Measurements from ENCODE around the gene MXRA8.
"Not testable (repeated sequence)": the region's sequence is repeated elsewhere in the genome, so short reads cannot be mapped to it uniquely, and the experiment has no call there.

Gene MXRA8

GRCh38 chr1:1391225-1391624 is 32.9 kb upstream of the MXRA8 start:
- H3K27ac ChIP-seq (ENCODE audit: insufficient read depth, low read length, poor library complexity, severe bottlenecking) = no peak overlapping the region
- H3K36me3 ChIP-seq (ENCODE audit: control insufficient read depth, insufficient read depth, low read length) = peaks cover 89% of the 10 kb centered on the region
- H3K4me1 ChIP-seq (ENCODE audit: control insufficient read depth, insufficient read depth, low read length, poor library complexity, severe bottlenecking) = no peaks in the 10 kb centered on the region
- no peaks in the 10 kb centered on the region for H3K27me3 ChIP-seq (replicated peaks; ENCODE audit: control insufficient read depth, insufficient read depth, low read length, poor library complexity, severe bottlenecking)
- no peaks in the 10 kb centered on the region for H3K9me3 ChIP-seq (ENCODE audit: control insufficient read depth, low read length)
- H3K4me3 ChIP-seq (ENCODE audit: insufficient read depth, low read depth, low read length, poor library complexity, severe bottlenecking) = no peak overlapping the region
- no peak for DNase-seq

- H3K4me3 ChIP-seq (ENCODE audit: insufficient read depth, low read depth, low read length, poor library complexity, severe bottlenecking) = no peak overlapping the region
These were observed 32.3 kb upstream of the MXRA8 start for GRCh38 chr1:1390675-1391074.

DNA sequence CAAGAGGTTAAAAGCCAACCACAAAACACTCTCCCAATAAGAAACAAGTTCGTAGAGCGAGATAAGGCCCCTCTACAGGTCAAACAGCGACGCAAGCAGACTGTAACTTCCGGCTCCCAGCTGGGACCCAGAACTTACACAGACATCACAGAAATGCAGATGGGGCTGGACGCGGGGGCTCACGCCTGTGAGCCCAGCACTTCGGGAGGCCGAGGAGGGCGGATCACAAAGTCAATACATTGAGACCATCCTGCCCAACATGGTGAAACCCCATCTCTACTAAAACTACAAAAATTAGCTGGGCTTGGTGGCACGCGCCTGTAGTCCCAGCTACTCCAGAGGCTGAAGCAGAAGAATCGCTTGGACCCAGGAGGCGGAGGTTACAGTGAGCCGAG is 29.7 kb upstream of the MXRA8 start:
- Histone ChIP-seq H3K27ac (ENCODE audit: insufficient read depth, low read length, poor library complexity, severe bottlenecking) (no peak overlapping the region), H3K4me1 (ENCODE audit: control insufficient read depth, insufficient read depth, low read length, poor library complexity, severe bottlenecking) (no peaks in the 10 kb centered on the region), H3K27me3 (replicated peaks; ENCODE audit: control insufficient read depth, insufficient read depth, low read length, poor library complexity, severe bottlenecking) (no peaks in the 10 kb centered on the region), H3K36me3 (ENCODE audit: control insufficient read depth, insufficient read depth, low read length) (peaks cover 74% of the 10 kb centered on the region), H3K9me3 (ENCODE audit: control insufficient read depth, low read length) (no peaks in the 10 kb centered on the region), H3K4me3 (ENCODE audit: insufficient read depth, low read depth, low read length, poor library complexity, severe bottlenecking) (no peak overlapping the region)
- no peak for DNase-seq

More at GRCh38 chr1:1390675-1391074, 32.3 kb upstream of the MXRA8 start:
- H3K27ac ChIP-seq (ENCODE audit: insufficient read depth, low read length, poor library complexity, severe bottlenecking) = no peak overlapping the region
- H3K27me3 ChIP-seq (replicated peaks; ENCODE audit: control insufficient read depth, insufficient read depth, low read length, poor library complexity, severe bottlenecking) = no peaks in the 10 kb centered on the region
- peaks cover 94% of the 10 kb centered on the region for H3K36me3 ChIP-seq (ENCODE audit: control insufficient read depth, insufficient read depth, low read length)
- DNase-seq = no peak
- H3K9me3 ChIP-seq (ENCODE audit: control insufficient read depth, low read length) = no peaks in the 10 kb centered on the region
- H3K4me1 ChIP-seq (ENCODE audit: control insufficient read depth, insufficient read depth, low read length, poor library complexity, severe bottlenecking) = no peaks in the 10 kb centered on the region

DNA sequence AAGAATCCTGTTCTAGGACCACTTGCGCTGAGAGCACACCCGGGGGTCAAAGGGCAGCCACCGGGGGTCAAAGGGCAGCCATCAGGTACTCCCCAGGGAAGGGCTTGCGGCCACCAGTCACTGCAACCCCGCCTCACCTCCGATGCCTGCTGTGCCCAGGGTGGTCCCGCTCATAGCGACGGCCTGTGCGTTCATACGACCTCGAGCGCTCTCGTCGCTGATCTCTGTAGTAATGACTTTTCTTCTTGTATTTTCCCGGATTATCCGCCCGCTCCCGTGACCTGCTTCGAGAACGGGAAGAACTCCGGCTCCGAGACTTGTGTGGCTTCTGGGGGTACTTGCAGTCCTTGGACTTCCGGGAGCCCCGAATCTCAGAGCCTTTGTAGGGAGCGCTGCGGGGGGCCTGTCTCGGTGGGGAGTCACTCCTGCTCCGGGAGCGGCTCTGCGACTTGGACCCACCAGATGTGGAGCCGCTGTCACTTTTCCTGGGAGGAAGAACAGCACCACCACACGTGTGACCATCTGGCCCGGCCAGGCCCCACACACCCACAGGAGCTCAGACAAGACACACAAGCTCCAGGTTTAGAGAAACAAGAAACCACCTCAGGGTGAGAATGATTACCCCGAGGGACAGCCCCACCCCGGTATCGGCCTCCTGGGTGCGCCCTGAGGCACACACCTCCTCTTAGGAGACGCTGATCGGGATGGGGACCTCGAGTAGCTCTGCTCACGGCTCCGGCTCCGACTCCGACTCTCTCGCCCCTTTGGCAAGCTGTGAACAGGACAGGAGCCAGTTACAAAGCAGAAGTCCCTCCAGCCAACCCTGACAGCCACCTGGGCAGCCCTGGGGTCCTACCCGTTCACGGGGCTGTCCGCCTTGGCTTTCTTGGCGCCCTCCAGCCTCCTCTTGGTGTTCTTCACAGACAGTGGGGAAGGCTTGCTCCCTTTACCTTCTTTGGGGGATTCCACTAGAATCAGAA is 29.0 kb upstream of the MXRA8 start:
- Histone ChIP-seq H3K36me3 (ENCODE audit: control insufficient read depth, insufficient read depth, low read length) (peaks cover 67% of the 10 kb centered on the region), H3K4me1 (ENCODE audit: control insufficient read depth, insufficient read depth, low read length, poor library complexity, severe bottlenecking) (no peaks in the 10 kb centered on the region), H3K4me3 (ENCODE audit: insufficient read depth, low read depth, low read length, poor library complexity, severe bottlenecking) (no peak overlapping the region), H3K27me3 (replicated peaks; ENCODE audit: control insufficient read depth, insufficient read depth, low read length, poor library complexity, severe bottlenecking) (no peaks in the 10 kb centered on the region), H3K27ac (ENCODE audit: insufficient read depth, low read length, poor library complexity, severe bottlenecking) (no peak overlapping the region), H3K9me3 (ENCODE audit: control insufficient read depth, low read length) (no peaks in the 10 kb centered on the region)
- no peak for DNase-seq

- DNase-seq = no peak
- H3K36me3 ChIP-seq (ENCODE audit: control insufficient read depth, insufficient read depth, low read length) = peaks cover 59% of the 10 kb centered on the region
These were observed 27.6 kb upstream of the MXRA8 start for GRCh38 chr1:1385931-1386330.

DNA sequence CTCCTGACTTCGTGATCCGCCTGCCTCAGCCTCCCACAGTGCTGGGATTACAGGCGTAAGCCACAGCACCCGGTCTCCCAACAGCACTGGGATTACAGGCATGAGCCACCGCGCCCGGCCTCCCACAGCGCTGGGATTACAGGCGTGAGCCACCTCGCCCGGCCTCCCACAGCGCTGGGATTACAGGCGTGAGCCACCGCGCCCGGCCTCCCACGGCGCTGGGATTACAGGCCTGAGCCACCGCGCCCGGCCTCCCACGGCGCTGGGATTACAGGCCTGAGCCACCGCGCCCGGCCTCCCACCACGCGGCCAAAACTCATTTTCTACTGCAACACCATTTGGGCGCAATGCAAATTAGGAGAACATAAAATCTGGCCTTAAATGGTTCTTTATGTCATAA is 27.0 kb upstream of the MXRA8 start:
- H3K4me3 ChIP-seq (ENCODE audit: insufficient read depth, low read depth, low read length, poor library complexity, severe bottlenecking); H3K4me1 ChIP-seq (ENCODE audit: control insufficient read depth, insufficient read depth, low read length, poor library complexity, severe bottlenecking); DNase-seq; H3K27me3 ChIP-seq (replicated peaks; ENCODE audit: control insufficient read depth, insufficient read depth, low read length, poor library complexity, severe bottlenecking); H3K9me3 ChIP-seq (ENCODE audit: control insufficient read depth, low read length); H3K27ac ChIP-seq (ENCODE audit: insufficient read depth, low read length, poor library complexity, severe bottlenecking): not testable (repeated sequence)
- peaks cover 53% of the 10 kb centered on the region for H3K36me3 ChIP-seq (ENCODE audit: control insufficient read depth, insufficient read depth, low read length)

More at GRCh38 chr1:1385931-1386330, 27.6 kb upstream of the MXRA8 start:
- H3K27ac ChIP-seq (ENCODE audit: insufficient read depth, low read length, poor library complexity, severe bottlenecking) = no peak overlapping the region
- no peaks in the 10 kb centered on the region for H3K4me1 ChIP-seq (ENCODE audit: control insufficient read depth, insufficient read depth, low read length, poor library complexity, severe bottlenecking)
- no peaks in the 10 kb centered on the region for H3K9me3 ChIP-seq (ENCODE audit: control insufficient read depth, low read length)
- H3K27me3 ChIP-seq (replicated peaks; ENCODE audit: control insufficient read depth, insufficient read depth, low read length, poor library complexity, severe bottlenecking) = no peaks in the 10 kb centered on the region
- no peak overlapping the region for H3K4me3 ChIP-seq (ENCODE audit: insufficient read depth, low read depth, low read length, poor library complexity, severe bottlenecking)

- Histone ChIP-seq H3K4me1 (ENCODE audit: control insufficient read depth, insufficient read depth, low read length, poor library complexity, severe bottlenecking) (no peaks in the 10 kb centered on the region), H3K36me3 (ENCODE audit: control insufficient read depth, insufficient read depth, low read length) (peaks cover 17% of the 10 kb centered on the region), H3K27me3 (replicated peaks; ENCODE audit: control insufficient read depth, insufficient read depth, low read length, poor library complexity, severe bottlenecking) (no peaks in the 10 kb centered on the region), H3K4me3 (ENCODE audit: insufficient read depth, low read depth, low read length, poor library complexity, severe bottlenecking) (no peak overlapping the region), H3K9me3 (ENCODE audit: control insufficient read depth, low read length) (no peaks in the 10 kb centered on the region), H3K27ac (ENCODE audit: insufficient read depth, low read length, poor library complexity, severe bottlenecking) (no peak overlapping the region)
- no peak for DNase-seq
These were observed 22.9 kb upstream of the MXRA8 start for GRCh38 chr1:1381294-1381693.

GRCh38 chr1:1380860-1381259 is 22.5 kb upstream of the MXRA8 start:
- H3K4me1 ChIP-seq (ENCODE audit: control insufficient read depth, insufficient read depth, low read length, poor library complexity, severe bottlenecking) = no peaks in the 10 kb centered on the region
- no peak for DNase-seq
- peaks cover 12% of the 10 kb centered on the region for H3K36me3 ChIP-seq (ENCODE audit: control insufficient read depth, insufficient read depth, low read length)
- no peaks in the 10 kb centered on the region for H3K9me3 ChIP-seq (ENCODE audit: control insufficient read depth, low read length)
- H3K4me3 ChIP-seq (ENCODE audit: insufficient read depth, low read depth, low read length, poor library complexity, severe bottlenecking) = no peak overlapping the region
- no peaks in the 10 kb centered on the region for H3K27me3 ChIP-seq (replicated peaks; ENCODE audit: control insufficient read depth, insufficient read depth, low read length, poor library complexity, severe bottlenecking)
- H3K27ac ChIP-seq (ENCODE audit: insufficient read depth, low read length, poor library complexity, severe bottlenecking) = no peak overlapping the region

- Histone ChIP-seq H3K36me3 (ENCODE audit: control insufficient read depth, insufficient read depth, low read length) (peaks cover 7% of the 10 kb centered on the region), H3K9me3 (ENCODE audit: control insufficient read depth, low read length) (no peaks in the 10 kb centered on the region), H3K4me3 (ENCODE audit: insufficient read depth, low read depth, low read length, poor library complexity, severe bottlenecking) (no peak overlapping the region), H3K27me3 (replicated peaks; ENCODE audit: control insufficient read depth, insufficient read depth, low read length, poor library complexity, severe bottlenecking) (no peaks in the 10 kb centered on the region), H3K27ac (ENCODE audit: insufficient read depth, low read length, poor library complexity, severe bottlenecking) (no peak overlapping the region), H3K4me1 (ENCODE audit: control insufficient read depth, insufficient read depth, low read length, poor library complexity, severe bottlenecking) (peaks cover 14% of the 10 kb centered on the region)
- DNase-seq = no peak
These were observed 19.3 kb upstream of the MXRA8 start for GRCh38 chr1:1377540-1378205.
